Measurements from ENCODE around the gene TOM1. TPM values are rescaled to one million over a fixed set of nuclear protein-coding genes. Genes with fewer than 3 reads are reported as not detected.

The TOM1 gene
- total RNA-seq, 1 experiment from 2014 or later = 19.0 TPM

GRCh38 chr22:35316751-35317150 is 17.1 kb downstream of the TOM1 start:
- no peak for DNase-seq
- ChIA-PET CTCF (no interaction called here), POLR2A (ENCODE audit: unreplicated experiment) (no interaction called here)
- H3K4me2 ChIP-seq (ENCODE audit: low read length) = no peak overlapping the region
- H3K27me3 ChIP-seq (ENCODE audit: low read length) = no peaks in the 10 kb centered on the region
- H3K4me1 ChIP-seq (ENCODE audit: insufficient read depth, low read length) = peaks cover 22% of the 10 kb centered on the region
- TF ChIP-seq CTCF (conservative IDR thresholded peaks at IDR 0.05; ENCODE audit: low read depth, low read length) (no peak), EZH2 (IDR thresholded peaks at IDR 0.05; ENCODE audit: low read length, unreplicated experiment) (no peak), EZH2phosphoT487 (IDR thresholded peaks at IDR 0.05; ENCODE audit: borderline replicate concordance, low read length) (no peak)
- no peak for ATAC-seq
- no peaks in the 10 kb centered on the region for H4K20me1 ChIP-seq (ENCODE audit: low read length)
- H3K9me3 ChIP-seq (ENCODE audit: low read length) = no peaks in the 10 kb centered on the region
- H3F3A ChIP-seq (ENCODE audit: low read length, unreplicated experiment) = no peaks in the 10 kb centered on the region
- BruUV-seq (replicated peaks) = no TSS peak
- H3K9ac ChIP-seq (ENCODE audit: low read length) = no peak overlapping the region
- H3K79me2 ChIP-seq (ENCODE audit: low read length) = peaks cover 6% of the 10 kb centered on the region; the same call in 1 of the 2 replicates
- intact Hi-C loops (cut with micrococcal nuclease) = no loop called here
- H3K4me3 ChIP-seq (ENCODE audit: low read length) = no peak overlapping the region
- H3K9me2 ChIP-seq (replicated peaks; ENCODE audit: low read length) = no peaks in the 10 kb centered on the region
- no peak overlapping the region for H2AFZ ChIP-seq (ENCODE audit: low read length)
- H3K27ac ChIP-seq (ENCODE audit: low read length) = no peak overlapping the region
- no peaks in the 10 kb centered on the region for H3K36me3 ChIP-seq (ENCODE audit: low read depth, low read length)

- no peak for TF ChIP-seq EZH2 (IDR thresholded peaks at IDR 0.05; ENCODE audit: low read length, unreplicated experiment)
- TF ChIP-seq EZH2phosphoT487 (IDR thresholded peaks at IDR 0.05; ENCODE audit: borderline replicate concordance, low read length) = no peak
- TF ChIP-seq CTCF (conservative IDR thresholded peaks at IDR 0.05; ENCODE audit: low read depth, low read length) = no peak
- Histone ChIP-seq H3K9me2 (replicated peaks; ENCODE audit: low read length) (no peaks in the 10 kb centered on the region), H3K79me2 (ENCODE audit: low read length) (peaks cover under 1% of the 10 kb centered on the region; the same call in 1 of the 2 replicates), H3K27ac (ENCODE audit: low read length) (no peak overlapping the region), H3K4me2 (ENCODE audit: low read length) (no peak overlapping the region), H4K20me1 (ENCODE audit: low read length) (no peaks in the 10 kb centered on the region), H3K27me3 (ENCODE audit: low read length) (no peaks in the 10 kb centered on the region), H3K9ac (ENCODE audit: low read length) (no peak overlapping the region), H2AFZ (ENCODE audit: low read length) (no peak overlapping the region), H3K9me3 (ENCODE audit: low read length) (no peaks in the 10 kb centered on the region), H3F3A (ENCODE audit: low read length, unreplicated experiment) (no peaks in the 10 kb centered on the region), H3K4me1 (ENCODE audit: insufficient read depth, low read length) (peaks cover 15% of the 10 kb centered on the region), H3K4me3 (ENCODE audit: low read length) (no peak overlapping the region), H3K36me3 (ENCODE audit: low read depth, low read length) (no peaks in the 10 kb centered on the region)
- DNase-seq (no peak), ATAC-seq (no peak)
- intact Hi-C loops (cut with micrococcal nuclease) = no loop called here
- ChIA-PET POLR2A (ENCODE audit: unreplicated experiment) (no interaction called here), CTCF (no interaction called here)
- BruUV-seq (replicated peaks) = no TSS peak
Observed at GRCh38 chr22:35317680-35318290, 18.1 kb downstream of the TOM1 start.

GRCh38 chr22:35318346-35319215 is 18.9 kb downstream of the TOM1 start:
- ATAC-seq = no peak
- intact Hi-C loops (cut with micrococcal nuclease) = no loop called here

More at GRCh38 chr22:35318346-35319215, 18.9 kb downstream of the TOM1 start:
- TF ChIP-seq EZH2 (IDR thresholded peaks at IDR 0.05; ENCODE audit: low read length, unreplicated experiment) = no peak
- no peak for TF ChIP-seq CTCF (conservative IDR thresholded peaks at IDR 0.05; ENCODE audit: low read depth, low read length)
- TF ChIP-seq EZH2phosphoT487 (IDR thresholded peaks at IDR 0.05; ENCODE audit: borderline replicate concordance, low read length) = no peak
- Histone ChIP-seq H3K27ac (ENCODE audit: low read length) (no peak overlapping the region), H3K27me3 (ENCODE audit: low read length) (no peaks in the 10 kb centered on the region), H3K9me2 (replicated peaks; ENCODE audit: low read length) (no peaks in the 10 kb centered on the region), H3K4me1 (ENCODE audit: insufficient read depth, low read length) (peaks cover 7% of the 10 kb centered on the region), H2AFZ (ENCODE audit: low read length) (no peak overlapping the region), H3K9ac (ENCODE audit: low read length) (no peak overlapping the region), H3K4me3 (ENCODE audit: low read length) (no peak overlapping the region), H3K9me3 (ENCODE audit: low read length) (no peaks in the 10 kb centered on the region), H4K20me1 (ENCODE audit: low read length) (no peaks in the 10 kb centered on the region), H3F3A (ENCODE audit: low read length, unreplicated experiment) (no peaks in the 10 kb centered on the region), H3K36me3 (ENCODE audit: low read depth, low read length) (no peaks in the 10 kb centered on the region), H3K4me2 (ENCODE audit: low read length) (no peak overlapping the region), H3K79me2 (ENCODE audit: low read length) (no peaks in the 10 kb centered on the region)
- BruUV-seq (replicated peaks) = no TSS peak
- POLR2A ChIA-PET (ENCODE audit: unreplicated experiment) = no interaction called here
- DNase-seq = no peak
- CTCF ChIA-PET = no interaction called here
